GM23338 (cell line): Measurements from ENCODE around the gene CEP295NL. TPM values are rescaled to one million over a fixed set of nuclear protein-coding genes. Genes with fewer than 3 reads are reported as not detected.

Experiments
- ATAC-seq: fragments of 200-7000 bp; cut with Tn5 transposase; 3 replicates; pipeline ENCODE4 v1.9.1; 2020
- DNase-seq: peaks from one replicate; pipeline ENCODE4 v3.0.0-alpha.2; 2015; ENCODE audit warnings: low spot score
- H2AFZ ChIP-seq: fragments of 200-600 bp; sonication (generic); 2 replicates; pipeline ENCODE4 v1.8.0; 2016; ENCODE audit warnings: antibody characterized with exemption, mild to moderate bottlenecking, moderate library complexity
- H3F3A ChIP-seq: fragments of 200-600 bp; sonication (generic); replicated peaks from 2 replicates; pipeline ENCODE4 v1.8.0; 2017; ENCODE audit warnings: antibody characterized with exemption, mixed run types, low read depth
- H3K27ac ChIP-seq: fragments of 200-600 bp; sonication (generic); 2 replicates; pipeline ENCODE4 v1.6.1; 2016; ENCODE audit warnings: low read depth
- H3K27me3 ChIP-seq: fragments of 200-600 bp; sonication (generic); 2 replicates; pipeline ENCODE4 v1.8.0; 2016; ENCODE audit warnings: mild to moderate bottlenecking, mixed run types, moderate library complexity; ENCODE audit not compliant: insufficient read depth
- H3K36me3 ChIP-seq: fragments of 200-600 bp; sonication (generic); 2 replicates; pipeline ENCODE4 v1.8.0; 2016; ENCODE audit warnings: mild to moderate bottlenecking; ENCODE audit not compliant: insufficient read depth
- H3K4me1 ChIP-seq: fragments of 200-600 bp; sonication (generic); 2 replicates; pipeline ENCODE4 v1.8.0; 2016; ENCODE audit warnings: mild to moderate bottlenecking, moderate library complexity; ENCODE audit not compliant: insufficient read depth
- H3K4me2 ChIP-seq: fragments of 200-600 bp; sonication (generic); 2 replicates; pipeline ENCODE4 v1.7.1; 2017; ENCODE audit warnings: mixed run types
- H3K4me3 ChIP-seq: fragments of 200-600 bp; sonication (generic); 2 replicates; pipeline ENCODE4 v1.6.1; 2016; ENCODE audit warnings: mixed run types
- H3K79me2 ChIP-seq: fragments of 200-600 bp; sonication (generic); replicated peaks from 2 replicates; pipeline ENCODE4 v1.8.0; 2017; ENCODE audit warnings: mild to moderate bottlenecking; ENCODE audit not compliant: insufficient read depth
- H3K9me2 ChIP-seq: fragments of 200-600 bp; sonication (generic); 2 replicates; pipeline ENCODE4 v1.8.0; 2017; ENCODE audit not compliant: insufficient read depth
- H4K20me1 ChIP-seq: fragments of 200-600 bp; sonication (generic); replicated peaks from 2 replicates; pipeline ENCODE4 v1.8.0; 2017; ENCODE audit warnings: mild to moderate bottlenecking; ENCODE audit not compliant: insufficient read depth
- H3K27ac Mint-ChIP-seq: 2 replicates; pipeline ENCODE4 v1.8.0; 2020; ENCODE audit warnings: inconsistent platforms, mild to moderate bottlenecking, moderate library complexity, mixed read lengths
- H3K27me3 Mint-ChIP-seq: 3 replicates; pipeline ENCODE4 v1.8.0; 2022; ENCODE audit warnings: low read depth, mild to moderate bottlenecking, moderate library complexity, mixed read lengths, inconsistent platforms; ENCODE audit not compliant: insufficient read depth, poor library complexity
- H3K36me3 Mint-ChIP-seq: 3 replicates; pipeline ENCODE4 v1.8.0; 2021; ENCODE audit warnings: low read depth, mild to moderate bottlenecking, inconsistent platforms, moderate library complexity, mixed read lengths
- H3K4me1 Mint-ChIP-seq: 3 replicates; pipeline ENCODE4 v1.8.0; 2020; ENCODE audit warnings: mild to moderate bottlenecking, inconsistent platforms, mixed read lengths
- H3K4me3 Mint-ChIP-seq: 3 replicates; pipeline ENCODE4 v1.8.0; 2021; ENCODE audit warnings: moderate library complexity, mild to moderate bottlenecking, inconsistent platforms, mixed read lengths
- H3K9me3 Mint-ChIP-seq: 3 replicates; pipeline ENCODE4 v1.8.0; 2020; ENCODE audit warnings: moderate library complexity, mild to moderate bottlenecking, inconsistent platforms, mixed read lengths
- CREB1 ChIP-seq: fragments of 250-450 bp; sonication (Bioruptor Pico); IDR thresholded peaks from 2 replicates; pipeline ENCODE4 v1.5.0; 2020; ENCODE audit warnings: low read depth, mild to moderate bottlenecking, moderate library complexity
- CTCF ChIP-seq, 2 experiments: fragments of 200-600 bp in 1 of 2; sonication (generic) in 1 of 2; conservative IDR thresholded peaks; 2 replicates each; pipeline versions ENCODE4 v1.5.1 to v1.6.1; 2016 to 2017; ENCODE audit warnings: antibody characterized with exemption in 2 of 2, low read depth in 2 of 2, mild to moderate bottlenecking in 2 of 2, moderate library complexity in 1 of 2
- ETS1 ChIP-seq: IDR thresholded peaks from 2 replicates; pipeline ENCODE4 v1.6.1; 2016; ENCODE audit warnings: antibody characterized with exemption
- EZH2 ChIP-seq: fragments of 200-600 bp; sonication (generic); IDR thresholded peaks from one replicate; pipeline ENCODE4 v1.8.0; 2017; ENCODE audit warnings: antibody characterized with exemption, mild to moderate bottlenecking, low read depth; ENCODE audit not compliant: unreplicated experiment
- EZH2phosphoT487 ChIP-seq: fragments of 200-600 bp; sonication (generic); IDR thresholded peaks from one replicate; pipeline ENCODE4 v1.8.1; 2018; ENCODE audit warnings: antibody characterized with exemption; ENCODE audit not compliant: unreplicated experiment
- JUNB ChIP-seq: IDR thresholded peaks from one replicate; pipeline ENCODE4 v1.6.1; 2016; ENCODE audit warnings: antibody characterized with exemption; ENCODE audit not compliant: unreplicated experiment
- NANOG ChIP-seq: IDR thresholded peaks from 2 replicates; pipeline ENCODE4 v1.6.1; 2016; ENCODE audit warnings: antibody characterized with exemption, borderline replicate concordance
- POLR2AphosphoS5 ChIP-seq: IDR thresholded peaks from 2 replicates; pipeline ENCODE4 v1.6.1; 2016; ENCODE audit warnings: antibody characterized with exemption, low read depth
- REST ChIP-seq: IDR thresholded peaks from one replicate; pipeline ENCODE4 v1.6.1; 2018; ENCODE audit warnings: antibody characterized with exemption; ENCODE audit not compliant: unreplicated experiment
- STAT1 ChIP-seq: IDR thresholded peaks from one replicate; pipeline ENCODE4 v1.6.1; 2016; ENCODE audit warnings: antibody characterized with exemption; ENCODE audit not compliant: unreplicated experiment
- ZNF114 ChIP-seq: fragments of 250-450 bp; sonication (Bioruptor Pico); IDR thresholded peaks from 2 replicates; pipeline ENCODE4 v1.5.0; 2020; ENCODE audit warnings: mild to moderate bottlenecking, moderate library complexity
- ZNF331 ChIP-seq: fragments of 250-450 bp; sonication (Bioruptor Pico); IDR thresholded peaks from 2 replicates; pipeline ENCODE4 v1.5.0; 2020; ENCODE audit warnings: low read depth, mild to moderate bottlenecking, moderate library complexity
- ZNF462 ChIP-seq: fragments of 250-450 bp; sonication (Bioruptor Pico); IDR thresholded peaks from 2 replicates; pipeline ENCODE4 v1.5.0; 2020; ENCODE audit warnings: mild to moderate bottlenecking, moderate library complexity
- polyA plus RNA-seq: library from polyadenylated mRNA; unstranded; fragments of >200 nt; fragmentation: Nextera tagmentation; extraction: Ambion mirVana; gene quantifications from 2 replicates; pipeline ENCODE4 v1.2.1, GENCODE V29; 2016
- total RNA-seq: library from RNA; depleted of rRNA; stranded (reverse); fragments of >200 nt; shearing (Covaris generic); gene quantifications from 2 replicates; pipeline ENCODE4 v1.2.3, GENCODE V29; 2014

The CEP295NL gene
- total and polyA plus RNA-seq, 2 experiments from 2014 or later, result 0.69 TPM; not detected in 1

- Histone ChIP-seq H3K36me3 (no peaks in the 10 kb centered on the region), H3K79me2 (no peaks in the 10 kb centered on the region), H3K4me1 (peaks cover 3% of the 10 kb centered on the region; the same call in 1 of the 2 replicates), H3K4me2 (no peak overlapping the region), H4K20me1 (no peaks in the 10 kb centered on the region), H3K9me2 (no peaks in the 10 kb centered on the region), H3K4me3 (no peak overlapping the region), H3K27ac (no peak overlapping the region), H2AFZ (peak overlapping the region; percentile 72; the same call in 1 of the 2 replicates), H3K27me3 (no peaks in the 10 kb centered on the region), H3F3A (no peaks in the 10 kb centered on the region)
- ATAC-seq (no peak; the same call in 2 of the 3 replicates), DNase-seq (no peak)
- no peaks in the 10 kb centered on the region for H3K36me3 Mint-ChIP-seq
- peaks cover 14% of the 10 kb centered on the region; the same call in 2 of the 3 replicates for H3K4me1 Mint-ChIP-seq
- H3K4me3 Mint-ChIP-seq, result no peak overlapping the region; the same call in 2 of the 3 replicates
- no peaks in the 10 kb centered on the region for H3K9me3 Mint-ChIP-seq
- TF ChIP-seq CTCF (conservative IDR thresholded peaks at IDR 0.05; ENCODE audit: low read depth in 2 of 2) (no peak), ZNF114 (CRISPR knock-in tag) (no peak), NANOG (no peak), POLR2AphosphoS5 (no peak), ZNF331 (CRISPR knock-in tag) (no peak), REST (no peak), STAT1 (no peak), ETS1 (no peak), EZH2 (no peak), JUNB (no peak), EZH2phosphoT487 (no peak), CREB1 (CRISPR knock-in tag) (no peak), ZNF462 (CRISPR knock-in tag) (no peak)
- no peak overlapping the region; the same call in 1 of the 2 replicates for H3K27ac Mint-ChIP-seq
- peaks cover 7% of the 10 kb centered on the region for H3K27me3 Mint-ChIP-seq
Measured at GRCh38 chr17:78933025-78933958, 30.3 kb upstream of the CEP295NL start.
